ENCODE measurements around the gene SNRNP70. TPM values are rescaled to one million over a fixed set of nuclear protein-coding genes. Genes with fewer than 3 reads are reported as not detected.
A peak's percentile ranks its signal among the peaks of the same experiment; 100 is the strongest.

Gene SNRNP70
- polyA plus RNA-seq, 3 donors, result 27.4 to 360 (median 40.4) TPM

GRCh38 chr19:49114630-49115363 is 29.5 kb downstream of the SNRNP70 start:
- WGBS (ENCODE audit: insufficient coverage), result 11% methylated on average over 68 of the region's 68 CpGs
- Histone ChIP-seq H3K79me2 (ENCODE audit: insufficient read depth, low read length) (no peaks in the 10 kb centered on the region), H2AFZ (ENCODE audit: insufficient read depth, low read depth, low read length, poor library complexity, severe bottlenecking) (peak overlapping the region; percentile 90), H3K4me3 (replicated peaks in 1 of 3; ENCODE audit: low read depth in 2 of 3, low read length in 3 of 3) (peak overlapping the region; percentile 31 to 80 (median 55)), H3K27me3 (ENCODE audit: control insufficient read depth in 2 of 2, insufficient read depth in 2 of 2, low read length in 2 of 2) (peaks cover 3% of the 10 kb centered on the region in 2 donors), H4K20me1 (ENCODE audit: insufficient read depth, low read length) (no peaks in the 10 kb centered on the region), H3K9me3 (replicated peaks in 1 of 2; ENCODE audit: control insufficient read depth in 1 of 2, insufficient read depth in 1 of 2, low read length in 2 of 2) (no peaks in the 10 kb centered on the region), H3K4me2 (replicated peaks; ENCODE audit: extremely low read depth, low read length, poor library complexity, severe bottlenecking) (peak overlapping the region; percentile 95), H3K36me3 (replicated peaks in 1 of 2; ENCODE audit: control insufficient read depth in 1 of 2, insufficient read depth in 2 of 2, low read length in 2 of 2) (no peaks in the 10 kb centered on the region), H3K9ac (ENCODE audit: insufficient read depth, low read length, poor library complexity, severe bottlenecking) (peak overlapping the region; percentile 46), H3K27ac (ENCODE audit: low read depth in 1 of 2, low read length in 2 of 2) (no peak overlapping the region), H3K4me1 (ENCODE audit: control insufficient read depth in 1 of 2, insufficient read depth in 2 of 2, low read length in 2 of 2) (peaks cover 41 to 53% of the 10 kb centered on the region in 2 donors)
- no peak for TF ChIP-seq CTCF (IDR thresholded peaks at IDR 0.05)
- peak overlapping the region; percentile 79 to 82 for H3K4me3 Mint-ChIP-seq
- DNase-seq, result peak in 1 of 3 donors; percentile 20
- peaks cover 41% of the 10 kb centered on the region for H3K4me1 Mint-ChIP-seq
- H3K9me3 Mint-ChIP-seq, result peaks cover 3 to 8% (median 6%) of the 10 kb centered on the region in 7 donors
- H3K27me3 Mint-ChIP-seq (ENCODE audit: low read depth in 3 of 3), result peaks cover 9 to 17% (median 12%) of the 10 kb centered on the region in 3 donors
- intact Hi-C loops (cut with micrococcal nuclease), result loop anchor here in 1 of 2 donors (5.0 kb wide), 1 partner anchor 33 kb away; no protein-coding TSS in a partner anchor
- peaks cover 0 to 6% of the 10 kb centered on the region in 2 donors for H3K36me3 Mint-ChIP-seq
- peak overlapping the region in 1 of 7 donors; percentile 25 for H3K27ac Mint-ChIP-seq

- no peaks in the 10 kb centered on the region for H4K20me1 ChIP-seq (ENCODE audit: insufficient read depth, low read length)
- H3K27me3 ChIP-seq (ENCODE audit: control insufficient read depth in 2 of 2, insufficient read depth in 2 of 2, low read length in 2 of 2), result peaks cover 15 to 19% of the 10 kb centered on the region in 2 donors
- intact Hi-C loops (cut with micrococcal nuclease), result no loop called here
- peaks cover 2 to 9% of the 10 kb centered on the region in 2 donors for H3K36me3 Mint-ChIP-seq
- no peak overlapping the region for H3K4me2 ChIP-seq (replicated peaks; ENCODE audit: extremely low read depth, low read length, poor library complexity, severe bottlenecking)
- peak; percentile 65 to 81 (median 73) for DNase-seq
- H3K27me3 Mint-ChIP-seq (ENCODE audit: low read depth in 3 of 3), result peaks cover 23 to 34% (median 27%) of the 10 kb centered on the region in 3 donors
- peaks cover 3 to 20% (median 11%) of the 10 kb centered on the region in 7 donors for H3K9me3 Mint-ChIP-seq
- H3K4me3 Mint-ChIP-seq, result peak overlapping the region in 1 of 2 donors; percentile 28
- H3K27ac Mint-ChIP-seq, result peak overlapping the region in 5 of 7 donors; percentile 31 to 91 (median 68)
- peaks cover 43 to 58% of the 10 kb centered on the region in 2 donors for H3K4me1 ChIP-seq (ENCODE audit: control insufficient read depth in 1 of 2, insufficient read depth in 2 of 2, low read length in 2 of 2)
- WGBS (ENCODE audit: insufficient coverage), result no CpG with 5 or more reads among the region's 1 CpG
- no peak for TF ChIP-seq CTCF (IDR thresholded peaks at IDR 0.05)
- no peaks in the 10 kb centered on the region for H3K79me2 ChIP-seq (ENCODE audit: insufficient read depth, low read length)
- H3K9me3 ChIP-seq (replicated peaks in 1 of 2; ENCODE audit: control insufficient read depth in 1 of 2, insufficient read depth in 1 of 2, low read length in 2 of 2), result no peaks in the 10 kb centered on the region
- H3K9ac ChIP-seq (ENCODE audit: insufficient read depth, low read length, poor library complexity, severe bottlenecking), result no peak overlapping the region
- H3K36me3 ChIP-seq (replicated peaks in 1 of 2; ENCODE audit: control insufficient read depth in 1 of 2, insufficient read depth in 2 of 2, low read length in 2 of 2), result no peaks in the 10 kb centered on the region
- H3K4me3 ChIP-seq (replicated peaks in 1 of 3; ENCODE audit: low read depth in 2 of 3, low read length in 3 of 3), result peak overlapping the region in 1 of 3 experiments; percentile 15
- peak overlapping the region; percentile 11 to 26 for H3K27ac ChIP-seq (ENCODE audit: low read depth in 1 of 2, low read length in 2 of 2)
- H3K4me1 Mint-ChIP-seq, result peaks cover 47% of the 10 kb centered on the region
- H2AFZ ChIP-seq (ENCODE audit: insufficient read depth, low read depth, low read length, poor library complexity, severe bottlenecking), result no peak overlapping the region
Measured at GRCh38 chr19:49116544-49116943, 31.3 kb downstream of the SNRNP70 start.

Measured in CD14-positive monocyte (primary cell).